ENCODE results near the gene GTF2IRD1. TPM values are rescaled to one million over a fixed set of nuclear protein-coding genes. Genes with fewer than 3 reads are reported as not detected.
"Not testable (repeated sequence)": the region's sequence is repeated elsewhere in the genome, so short reads cannot be mapped to it uniquely, and the experiment has no call there.

The GTF2IRD1 gene
- total RNA-seq, 4 donors from 2014 or later: 28.1 to 41.1 (median 31.0) TPM

DNA sequence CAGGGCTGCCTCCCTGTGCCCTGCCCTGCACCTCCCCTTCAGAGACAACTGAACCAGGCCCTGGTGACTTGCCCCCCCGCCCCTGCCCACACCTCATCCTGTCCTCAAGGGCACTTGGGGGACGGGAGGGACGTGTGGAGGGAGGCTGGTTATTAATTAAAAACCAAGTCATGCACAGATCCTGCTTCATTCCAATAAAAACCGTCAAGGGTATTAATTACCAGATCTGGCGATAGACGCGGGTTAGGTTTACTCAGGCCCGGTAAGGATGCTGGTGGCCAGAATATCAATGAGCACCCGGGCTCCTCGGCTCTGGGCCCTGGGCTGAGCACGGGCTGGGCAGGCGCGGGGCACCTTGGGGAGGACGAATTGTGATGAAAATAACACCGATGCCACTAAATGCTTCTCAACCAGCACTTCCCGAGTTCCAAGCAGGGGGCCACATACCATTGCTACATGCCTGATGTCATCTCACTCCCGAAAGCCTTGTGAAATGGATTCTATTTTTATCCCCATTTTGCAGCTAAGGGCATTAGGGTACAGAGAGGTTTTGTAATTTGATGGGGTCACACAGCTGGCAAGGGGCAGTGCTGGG, 24.5 kb upstream of the GTF2IRD1 start:
- peaks cover 8 to 21% of the 10 kb centered on the region in 2 donors for H3K4me1 ChIP-seq
- intact Hi-C loops (cut with DNase I): loop anchor here (10.0 kb wide), 1 partner anchor 106 kb away; no protein-coding TSS in a partner anchor
- no peak overlapping the region for H3K4me3 ChIP-seq (replicated peaks in 1 of 3)
- no peaks in the 10 kb centered on the region for H3K9me3 ChIP-seq
- peak overlapping the region in 1 of 3 donors; percentile 79 for H3K27ac ChIP-seq
- TF ChIP-seq, protein P1, sequence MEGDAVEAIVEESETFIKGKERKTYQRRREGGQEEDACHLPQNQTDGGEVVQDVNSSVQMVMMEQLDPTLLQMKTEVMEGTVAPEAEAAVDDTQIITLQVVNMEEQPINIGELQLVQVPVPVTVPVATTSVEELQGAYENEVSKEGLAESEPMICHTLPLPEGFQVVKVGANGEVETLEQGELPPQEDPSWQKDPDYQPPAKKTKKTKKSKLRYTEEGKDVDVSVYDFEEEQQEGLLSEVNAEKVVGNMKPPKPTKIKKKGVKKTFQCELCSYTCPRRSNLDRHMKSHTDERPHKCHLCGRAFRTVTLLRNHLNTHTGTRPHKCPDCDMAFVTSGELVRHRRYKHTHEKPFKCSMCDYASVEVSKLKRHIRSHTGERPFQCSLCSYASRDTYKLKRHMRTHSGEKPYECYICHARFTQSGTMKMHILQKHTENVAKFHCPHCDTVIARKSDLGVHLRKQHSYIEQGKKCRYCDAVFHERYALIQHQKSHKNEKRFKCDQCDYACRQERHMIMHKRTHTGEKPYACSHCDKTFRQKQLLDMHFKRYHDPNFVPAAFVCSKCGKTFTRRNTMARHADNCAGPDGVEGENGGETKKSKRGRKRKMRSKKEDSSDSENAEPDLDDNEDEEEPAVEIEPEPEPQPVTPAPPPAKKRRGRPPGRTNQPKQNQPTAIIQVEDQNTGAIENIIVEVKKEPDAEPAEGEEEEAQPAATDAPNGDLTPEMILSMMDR (IDR thresholded peaks at IDR 0.05): no peak
- no peak for TF ChIP-seq POLR2A (IDR thresholded peaks at IDR 0.05)
- H3K36me3 ChIP-seq: no peaks in the 10 kb centered on the region
- 37 to 65% methylated on average over 13 to 17 of the region's 17 CpGs for WGBS, 2 donors
- peak in 1 of 2 donors; percentile 46 for DNase-seq
- no peaks in the 10 kb centered on the region for H3K27me3 ChIP-seq

DNA sequence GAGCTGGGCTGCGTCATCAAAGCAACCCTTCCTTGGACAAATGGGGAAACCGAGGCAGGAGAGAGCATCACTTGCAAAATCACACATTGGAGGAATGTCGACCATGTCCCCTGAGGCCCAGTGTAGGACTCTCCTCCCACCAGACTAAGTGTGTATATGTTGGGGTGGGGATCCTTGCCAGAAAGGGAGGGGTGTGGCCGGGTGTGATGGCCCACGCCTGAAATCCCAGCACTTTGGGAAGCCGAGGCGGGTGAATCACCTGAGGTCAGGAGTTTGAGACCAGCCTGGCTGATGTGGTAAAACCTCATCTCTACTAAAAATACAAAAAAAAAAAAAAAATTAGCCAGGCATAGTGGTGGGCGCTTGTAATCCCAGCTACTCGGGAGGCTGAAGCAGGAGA, 23.3 kb upstream of the GTF2IRD1 start:
- intact Hi-C loops (cut with DNase I); H3K36me3 ChIP-seq; H3K9me3 ChIP-seq; DNase-seq; H3K27me3 ChIP-seq; H3K4me3 ChIP-seq (replicated peaks in 1 of 3): not testable (repeated sequence)
- Histone ChIP-seq H3K4me1 (peaks cover 8 to 21% of the 10 kb centered on the region in 2 donors), H3K27ac (peak overlapping the region in 2 of 3 donors; percentile 74 to 79)
- 88 to 90% methylated on average over 7 to 9 of the region's 9 CpGs for WGBS, 2 donors

DNA sequence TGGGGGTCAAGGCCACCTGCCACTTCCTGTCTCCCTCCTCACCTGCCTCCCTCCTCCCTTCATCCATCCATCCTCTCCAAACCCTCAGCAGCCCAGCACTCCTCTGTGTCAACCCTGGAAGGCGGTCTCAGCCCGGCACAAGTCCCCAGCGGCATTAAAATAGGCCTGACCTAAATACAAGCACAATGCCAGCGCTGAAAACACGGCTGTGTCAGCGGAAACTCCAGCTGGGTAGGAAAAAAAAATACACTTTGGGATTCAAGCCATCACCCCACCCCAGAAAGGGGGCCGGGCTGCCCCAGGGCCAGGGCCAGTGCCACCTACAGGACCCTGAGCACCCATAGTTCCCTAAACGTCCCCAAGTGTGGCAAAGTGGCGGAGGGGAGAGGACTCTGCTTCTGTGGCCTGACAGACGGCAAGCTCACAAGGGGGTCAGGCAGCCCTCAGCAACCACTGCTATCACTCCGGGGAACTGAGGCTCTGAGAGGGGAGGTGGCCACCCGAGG, 22.7 kb upstream of the GTF2IRD1 start:
- peak; percentile 60 to 66 for DNase-seq
- peak overlapping the region; percentile 50 to 79 (median 74) for H3K27ac ChIP-seq
- H3K4me3 ChIP-seq (replicated peaks in 1 of 3): no peak overlapping the region
- no peaks in the 10 kb centered on the region for H3K9me3 ChIP-seq
- intact Hi-C loops (cut with DNase I): no loop called here
- WGBS, 2 donors: 37 to 45% methylated on average over 10 to 12 of the region's 12 CpGs
- no peak for TF ChIP-seq POLR2A (IDR thresholded peaks at IDR 0.05)
- TF ChIP-seq, protein P1 (IDR thresholded peaks at IDR 0.05): peak in 1 of 6 experiments; percentile 8
- H3K36me3 ChIP-seq: no peaks in the 10 kb centered on the region
- no peaks in the 10 kb centered on the region for H3K27me3 ChIP-seq
- H3K4me1 ChIP-seq: peaks cover 8 to 21% of the 10 kb centered on the region in 2 donors

DNA sequence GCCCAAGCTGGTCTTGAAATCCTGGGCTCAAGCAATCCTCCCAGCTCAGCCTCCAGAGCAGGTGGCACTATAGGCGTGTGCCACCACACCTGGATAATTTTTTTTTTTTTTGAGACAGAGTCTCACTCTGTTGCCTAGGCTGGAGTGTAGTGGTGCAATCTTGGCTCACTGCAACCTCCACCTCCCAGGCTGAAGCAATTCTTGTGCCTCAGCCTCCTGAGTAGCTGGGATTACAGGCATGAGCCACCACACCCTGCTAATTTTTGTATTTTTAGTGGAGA, 16.5 kb upstream of the GTF2IRD1 start:
- H3K4me1 ChIP-seq: peaks cover 6 to 12% of the 10 kb centered on the region in 2 donors
- WGBS, 2 donors: 100% methylated on average over 1 of the region's 1 CpG
- intact Hi-C loops (cut with DNase I); DNase-seq; H3K27ac ChIP-seq; H3K27me3 ChIP-seq; H3K9me3 ChIP-seq; H3K36me3 ChIP-seq; H3K4me3 ChIP-seq (replicated peaks in 1 of 3): not testable (repeated sequence)

DNA sequence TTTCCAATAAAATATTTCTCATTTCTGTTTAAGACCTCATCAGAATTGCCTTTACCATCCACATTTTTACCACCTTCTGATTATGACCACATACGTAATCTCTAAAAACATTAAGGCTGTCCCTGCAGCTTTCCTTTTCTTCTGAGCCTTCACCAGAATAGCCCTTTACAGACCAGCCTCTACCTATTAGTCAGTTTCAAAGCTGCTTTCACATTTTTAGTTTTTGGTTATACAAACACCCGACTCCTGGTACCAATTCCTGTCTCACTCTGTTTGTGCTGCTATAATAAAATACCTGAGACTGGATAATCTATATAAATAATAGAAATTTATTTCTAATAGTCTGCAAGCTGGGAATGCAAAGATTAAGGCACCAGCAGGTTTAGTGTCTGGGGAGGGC, 15.4 kb upstream of the GTF2IRD1 start:
- intact Hi-C loops (cut with DNase I): no loop called here
- no peak for DNase-seq
- no peak overlapping the region for H3K27ac ChIP-seq
- no peak for TF ChIP-seq POLR2A (IDR thresholded peaks at IDR 0.05)
- TF ChIP-seq, protein P1 (IDR thresholded peaks at IDR 0.05): no peak
- H3K9me3 ChIP-seq: no peaks in the 10 kb centered on the region
- peaks cover 6 to 12% of the 10 kb centered on the region in 2 donors for H3K4me1 ChIP-seq
- H3K36me3 ChIP-seq: no peaks in the 10 kb centered on the region
- H3K4me3 ChIP-seq (replicated peaks in 1 of 3): no peak overlapping the region
- WGBS, 2 donors: 97% methylated on average over 2 of the region's 2 CpGs
- H3K27me3 ChIP-seq: no peaks in the 10 kb centered on the region

DNA sequence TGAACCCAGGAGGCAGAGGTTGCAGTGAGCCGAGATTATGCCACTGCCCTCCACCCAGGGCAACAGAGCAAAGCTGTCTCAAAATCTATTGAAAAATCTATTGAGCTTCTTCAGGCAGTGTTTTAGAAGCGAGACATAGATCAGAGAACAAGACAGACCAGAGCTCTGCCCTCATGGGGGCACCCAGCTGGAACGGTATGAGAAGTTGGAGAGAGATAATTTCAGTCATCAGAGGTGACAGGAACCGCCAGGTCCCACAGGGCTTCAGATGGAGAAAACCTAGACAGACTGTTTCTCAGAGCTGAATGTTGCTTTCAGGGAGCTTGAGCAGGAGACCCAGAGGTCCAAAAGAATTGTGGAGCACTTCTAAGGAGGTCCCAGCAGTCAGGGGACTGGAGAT, 14.2 kb upstream of the GTF2IRD1 start:
- Histone ChIP-seq H3K27me3 (no peaks in the 10 kb centered on the region), H3K9me3 (no peaks in the 10 kb centered on the region), H3K27ac (peak overlapping the region; percentile 58 to 76 (median 72)), H3K4me3 (replicated peaks in 1 of 3) (no peak overlapping the region), H3K36me3 (no peaks in the 10 kb centered on the region), H3K4me1 (peaks cover 6 to 12% of the 10 kb centered on the region in 2 donors)
- TF ChIP-seq, protein P1 (IDR thresholded peaks at IDR 0.05): no peak
- TF ChIP-seq POLR2A (IDR thresholded peaks at IDR 0.05): no peak
- peak; percentile 75 to 83 for DNase-seq
- 42 to 55% methylated on average over 4 of the region's 4 CpGs for WGBS, 2 donors
- intact Hi-C loops (cut with DNase I): no loop called here

DNA sequence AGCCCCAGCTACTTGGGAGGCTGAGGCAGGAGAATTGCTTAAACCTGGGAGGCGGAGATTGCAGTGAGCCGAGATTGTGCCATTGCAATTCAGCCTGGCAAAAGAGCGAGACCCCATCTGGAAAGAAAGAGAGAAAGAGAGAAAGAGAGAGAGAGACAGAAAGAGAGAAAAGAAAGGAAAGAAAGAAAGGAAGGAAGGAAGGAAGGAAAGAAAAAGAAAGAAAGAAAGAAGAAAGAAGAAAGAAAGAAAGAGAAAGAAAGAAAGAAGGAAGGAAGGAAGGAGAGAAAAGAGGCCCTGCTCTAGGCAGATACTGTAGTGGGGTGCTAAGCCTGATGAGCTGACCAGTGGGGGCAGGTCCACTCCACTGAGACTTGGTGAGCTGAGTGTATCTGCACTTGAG, 13.6 kb upstream of the GTF2IRD1 start:
- H3K27me3 ChIP-seq; H3K36me3 ChIP-seq; H3K9me3 ChIP-seq; DNase-seq; H3K4me3 ChIP-seq (replicated peaks in 1 of 3): not testable (repeated sequence)
- intact Hi-C loops (cut with DNase I): loop anchor here (10.0 kb wide), 1 partner anchor 125 kb away; no protein-coding TSS in a partner anchor
- WGBS, 2 donors: 96 to 97% methylated on average over 3 of the region's 3 CpGs
- peak overlapping the region in 2 of 3 donors; percentile 58 to 76 for H3K27ac ChIP-seq
- H3K4me1 ChIP-seq: peaks cover 6 to 12% of the 10 kb centered on the region in 2 donors
